Loucy (cell line): ENCODE measurements around the gene IL17B.

ENCODE experiments used
- CTCF ChIP-seq: fragments of 200-600 bp; sonication (generic); conservative IDR thresholded peaks from 2 replicates; pipeline ENCODE4 v1.5.1; 2014; ENCODE audit warnings: mild to moderate bottlenecking, antibody characterized with exemption, low read length
- EZH2phosphoT487 ChIP-seq: fragments of 200-600 bp; IDR thresholded peaks from 2 replicates; pipeline ENCODE4 v1.6.1; 2018; ENCODE audit warnings: antibody characterized with exemption, mild to moderate bottlenecking, moderate library complexity, borderline replicate concordance

- TF ChIP-seq CTCF = no peak
- TF ChIP-seq EZH2phosphoT487 = no peak
Observed at GRCh38 chr5:149424371-149425315, 45.6 kb upstream of the IL17B start.
